HG02678 (cell line): ENCODE results near the gene VKORC1.

Experiments
- ATAC-seq: cut with Tn5 transposase; IDR thresholded peaks from one replicate; pipeline ENCODE4 v1.9.1; 2021; ENCODE audit warnings: mild to moderate bottlenecking, moderate library complexity; ENCODE audit not compliant: unreplicated experiment

The VKORC1 gene

DNA sequence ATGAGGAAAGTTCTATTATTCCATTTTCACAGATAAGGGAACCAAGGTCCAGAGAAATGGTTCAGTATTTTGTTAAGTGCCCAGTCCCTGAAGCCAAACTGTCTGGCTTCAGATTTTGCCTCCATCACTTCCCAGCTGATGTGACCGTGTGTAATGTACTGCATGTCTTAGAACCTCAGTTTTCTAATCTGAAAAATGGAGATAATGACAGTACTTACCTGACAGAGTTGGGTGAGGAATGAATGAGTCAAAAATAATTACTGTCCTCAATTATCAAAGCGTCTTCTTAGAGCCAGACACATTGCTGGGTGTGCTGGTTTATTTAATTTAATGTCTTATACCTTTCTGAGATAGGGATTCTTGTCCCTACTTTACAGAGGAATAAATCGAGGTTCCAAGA lies 27.3 kb downstream of the VKORC1 start:
- no peak for ATAC-seq

DNA sequence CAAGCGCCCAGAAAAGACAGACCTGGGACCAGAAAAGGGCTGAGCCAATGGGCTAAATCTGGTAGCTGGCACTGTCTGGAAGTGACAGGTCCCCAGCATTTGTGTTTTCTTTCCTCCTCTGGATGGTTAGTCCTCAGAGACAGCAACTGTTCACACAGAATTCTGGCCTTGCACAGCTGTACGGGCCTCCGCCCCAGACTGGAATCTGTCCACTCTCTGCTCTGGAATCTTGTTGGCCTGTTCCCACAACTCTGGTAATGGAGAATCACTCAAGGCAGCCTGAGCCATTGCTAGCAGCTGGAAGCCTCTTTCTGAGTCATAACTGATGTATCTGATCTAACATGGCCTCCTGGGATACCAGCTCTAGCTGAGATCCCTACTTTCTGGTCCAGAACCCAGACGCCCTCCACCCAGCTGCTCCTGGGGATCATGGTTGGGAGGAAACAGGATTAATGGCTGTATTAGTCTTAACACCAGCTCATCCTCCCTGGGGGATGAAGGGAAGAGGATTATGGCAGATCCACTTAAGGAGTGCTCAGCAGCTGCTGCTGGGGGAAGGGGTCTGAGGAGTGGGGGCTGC lies 29.6 kb downstream of the VKORC1 start:
- no peak for ATAC-seq

DNA sequence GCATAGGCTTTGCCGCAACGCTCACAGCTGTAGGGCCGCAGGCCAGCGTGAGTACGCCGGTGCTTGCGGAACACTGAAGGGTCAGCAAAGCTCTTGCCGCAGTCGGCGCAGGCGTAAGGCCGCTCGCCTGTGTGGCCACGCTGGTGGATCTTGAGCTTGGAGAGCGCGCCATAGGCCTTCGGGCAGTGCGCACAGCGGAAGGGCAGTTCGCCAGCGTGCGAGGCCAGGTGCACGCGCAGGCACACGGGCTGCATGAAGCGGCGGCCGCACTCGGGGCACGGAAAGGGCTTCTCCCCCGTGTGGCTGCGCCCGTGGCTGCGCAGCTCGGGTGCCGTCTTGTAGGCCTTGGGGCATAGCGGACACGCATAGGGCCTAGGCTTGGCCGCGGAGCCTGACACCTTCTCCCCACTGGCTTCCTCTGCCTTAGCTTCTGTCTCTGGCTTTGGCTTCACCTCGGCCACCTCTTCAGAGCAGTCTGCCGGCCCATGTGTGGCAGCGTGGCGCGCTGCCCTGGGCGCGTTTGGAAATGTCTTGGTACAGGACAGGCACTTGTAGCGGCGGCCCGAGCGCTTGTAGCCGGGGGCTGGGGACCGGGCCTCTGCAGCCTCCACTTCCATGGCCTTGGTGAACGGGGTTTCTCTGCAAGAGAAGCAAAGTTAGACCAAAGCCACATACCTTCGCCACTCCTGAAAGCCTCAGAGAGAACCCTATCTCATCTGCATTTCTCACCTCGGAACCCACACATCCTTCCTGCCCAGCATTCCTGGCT lies 30.6 kb downstream of the VKORC1 start:
- no peak for ATAC-seq

DNA sequence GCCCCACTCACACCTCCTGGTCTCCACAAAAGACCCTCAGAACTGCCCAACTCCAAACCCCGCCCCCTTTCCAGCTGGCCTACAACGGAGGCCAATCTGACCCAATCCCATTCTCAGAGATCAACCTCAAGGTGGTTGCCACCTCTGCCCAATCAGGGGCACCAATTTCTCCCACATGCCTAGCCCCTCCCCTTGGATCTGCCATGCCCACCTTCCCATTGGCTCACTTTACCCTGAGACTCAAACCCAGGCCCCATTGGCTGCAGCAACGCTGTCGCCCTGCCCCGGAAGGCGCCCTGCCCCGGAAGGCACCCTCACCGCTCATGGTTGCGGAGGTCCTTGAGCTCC lies 31.1 kb downstream of the VKORC1 start:
- no peak for ATAC-seq

DNA sequence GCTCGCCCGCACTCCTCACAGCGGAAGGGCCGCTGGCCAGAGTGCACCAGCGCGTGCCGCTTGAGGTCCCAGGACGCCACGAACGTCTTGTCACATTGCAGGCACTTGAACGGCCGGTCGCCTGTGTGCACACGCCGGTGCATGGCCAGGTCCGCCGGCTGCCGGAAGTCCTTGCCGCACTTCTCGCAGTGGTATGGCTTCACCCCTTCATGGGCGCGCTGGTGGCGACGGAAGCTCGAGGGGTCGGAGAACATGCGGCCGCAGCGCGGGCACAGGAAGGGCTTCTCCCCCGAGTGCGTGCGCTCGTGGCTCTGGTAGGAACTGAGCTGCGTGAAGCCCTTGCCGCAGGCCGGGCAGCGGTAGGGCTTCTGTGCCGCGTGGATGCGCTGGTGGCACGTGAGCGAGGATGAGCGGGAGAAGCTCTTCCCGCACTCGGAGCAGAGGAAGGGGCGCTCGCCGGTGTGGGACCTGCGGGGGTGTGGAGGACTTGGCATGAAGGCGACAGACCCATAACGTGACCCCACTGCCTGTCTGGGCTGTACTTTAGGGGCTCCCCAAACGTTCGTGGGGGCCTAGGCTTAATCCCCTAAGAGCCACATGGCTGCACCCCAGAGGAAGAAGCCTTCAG lies 32.7 kb downstream of the VKORC1 start:
- ATAC-seq = no peak

DNA sequence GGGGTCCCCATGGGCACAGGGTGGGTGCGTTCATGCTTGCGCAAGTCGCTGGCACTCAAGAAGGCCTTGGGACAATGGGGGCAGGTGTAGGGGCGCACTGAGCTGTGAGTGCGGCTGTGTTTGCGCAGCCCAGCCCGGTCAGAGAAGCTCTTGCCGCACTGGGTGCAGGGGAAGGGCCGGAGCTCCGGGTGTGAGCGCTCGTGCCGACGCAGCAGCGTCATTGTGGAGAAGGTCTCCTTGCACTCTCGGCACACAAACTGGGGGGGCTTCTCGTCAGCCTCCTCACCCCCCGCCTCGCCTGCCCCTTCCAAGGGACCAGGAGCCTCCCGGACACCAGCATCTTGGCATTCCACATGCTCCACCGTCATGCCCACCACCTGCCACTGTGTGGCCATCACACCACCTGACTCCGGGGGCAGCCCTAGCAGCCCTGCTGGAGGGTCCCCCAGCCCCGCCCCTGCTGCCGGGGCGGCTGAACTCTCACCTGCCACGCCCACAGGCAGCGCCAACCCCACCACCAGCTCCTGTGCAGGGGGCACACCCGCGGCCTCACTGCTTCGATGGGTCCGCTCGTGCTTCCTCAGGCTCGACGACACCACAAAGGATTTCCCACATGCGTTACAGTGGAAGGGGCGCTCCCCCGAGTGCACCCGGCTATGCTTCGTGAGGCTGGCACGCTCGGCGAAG lies 33.3 kb downstream of the VKORC1 start:
- ATAC-seq = no peak

DNA sequence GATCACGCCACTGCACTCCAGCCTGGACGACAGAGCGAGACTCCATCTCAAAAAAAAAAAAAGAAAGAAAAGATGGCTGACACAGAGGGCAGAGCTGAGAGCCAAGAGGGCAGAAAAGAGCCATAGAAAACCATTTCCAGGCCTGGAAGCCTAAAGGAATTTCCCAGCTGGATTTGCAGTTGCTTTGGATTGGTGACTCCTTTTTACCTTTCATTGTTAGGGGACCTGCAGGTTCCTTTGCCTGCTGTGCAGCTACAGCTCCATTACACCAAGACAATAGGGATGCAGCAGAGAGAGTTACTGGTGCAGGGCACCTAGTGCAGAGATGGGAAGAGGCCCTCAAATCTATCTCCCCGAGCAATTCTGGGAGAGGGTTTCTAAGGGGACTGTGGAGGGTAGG lies 39.0 kb downstream of the VKORC1 start:
- no peak for ATAC-seq

DNA sequence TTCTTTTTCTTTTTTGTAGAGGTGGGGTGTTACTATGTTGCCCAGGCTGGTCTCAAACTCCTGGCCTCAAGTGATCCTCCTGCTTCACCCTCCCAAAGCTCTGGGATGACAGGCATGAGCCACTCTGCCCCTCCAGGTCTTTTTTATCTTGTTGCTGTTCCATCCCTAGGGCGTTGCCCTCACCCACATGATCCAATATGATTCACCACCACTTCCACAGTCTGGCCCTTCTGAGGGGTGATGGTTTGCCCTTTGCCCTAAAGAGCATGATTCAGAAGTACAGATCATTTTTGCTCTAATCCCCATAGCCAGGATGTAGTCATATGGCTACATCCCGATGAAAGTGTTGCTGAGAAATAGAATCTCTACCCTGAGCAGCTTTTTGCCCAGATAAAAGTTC lies 42.5 kb downstream of the VKORC1 start:
- ATAC-seq = no peak

DNA sequence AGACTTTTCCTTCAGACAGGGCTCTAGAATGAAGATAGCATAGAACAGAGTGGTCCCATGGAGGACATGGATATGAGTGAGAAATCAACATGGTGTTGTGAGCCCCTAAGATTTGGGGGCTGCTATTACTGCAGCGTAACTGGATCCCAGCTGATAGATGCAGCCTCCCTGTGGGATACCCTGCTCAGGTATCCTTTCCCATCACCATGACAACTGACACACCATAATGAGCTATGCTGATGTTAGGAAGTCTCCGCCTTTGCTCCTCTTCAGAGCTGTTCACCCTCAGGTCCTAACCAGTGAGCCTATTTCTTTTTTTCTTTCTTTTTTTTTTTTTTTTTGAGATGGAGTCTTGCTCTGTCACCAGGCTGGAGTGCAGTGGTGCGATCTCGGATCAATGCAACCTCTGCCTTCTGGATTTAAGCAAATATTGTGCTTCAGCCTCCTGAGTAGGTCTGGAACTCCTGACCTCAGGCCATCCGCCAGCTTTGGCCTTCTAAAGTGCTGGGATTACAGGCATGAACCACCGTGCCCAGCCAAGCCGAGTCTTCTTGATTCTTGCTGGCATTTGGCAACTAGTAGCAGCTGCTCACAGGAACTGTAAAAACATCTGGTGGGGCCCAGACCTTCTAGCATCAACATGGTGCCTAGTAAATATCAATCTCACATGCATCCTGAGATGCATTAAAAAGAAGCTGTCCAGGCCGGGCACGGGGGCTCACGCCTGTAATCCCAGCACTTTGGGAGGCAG lies 44.1 kb downstream of the VKORC1 start:
- ATAC-seq = no peak

DNA sequence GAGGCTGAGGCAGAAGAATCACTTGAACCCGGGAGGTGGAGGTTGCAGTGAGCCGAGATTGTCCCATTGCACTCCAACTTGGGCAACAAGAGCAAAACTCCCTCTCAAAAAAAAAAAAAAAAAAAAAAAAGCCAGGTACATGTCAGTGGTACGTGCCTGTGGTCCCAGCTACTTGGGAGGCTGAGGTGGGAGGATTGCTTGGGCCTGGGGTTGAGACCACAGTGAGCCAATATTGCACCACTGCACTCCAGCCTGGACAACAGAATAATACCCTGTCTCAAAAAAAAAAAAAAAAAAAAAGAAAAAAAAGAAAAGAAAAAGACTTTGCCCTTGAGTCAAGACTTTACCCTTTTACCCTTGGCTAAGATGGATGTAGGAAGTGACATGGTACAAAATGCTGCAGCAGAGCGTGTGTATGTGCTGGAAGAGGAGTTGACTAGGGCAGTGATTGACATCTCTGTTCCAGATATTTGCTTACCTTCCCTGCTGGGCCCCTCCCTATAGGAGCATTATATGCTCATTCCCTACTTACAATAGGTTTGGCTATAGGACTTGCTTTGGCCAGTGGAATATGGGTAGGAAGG lies 50.6 kb downstream of the VKORC1 start:
- ATAC-seq = no peak

DNA sequence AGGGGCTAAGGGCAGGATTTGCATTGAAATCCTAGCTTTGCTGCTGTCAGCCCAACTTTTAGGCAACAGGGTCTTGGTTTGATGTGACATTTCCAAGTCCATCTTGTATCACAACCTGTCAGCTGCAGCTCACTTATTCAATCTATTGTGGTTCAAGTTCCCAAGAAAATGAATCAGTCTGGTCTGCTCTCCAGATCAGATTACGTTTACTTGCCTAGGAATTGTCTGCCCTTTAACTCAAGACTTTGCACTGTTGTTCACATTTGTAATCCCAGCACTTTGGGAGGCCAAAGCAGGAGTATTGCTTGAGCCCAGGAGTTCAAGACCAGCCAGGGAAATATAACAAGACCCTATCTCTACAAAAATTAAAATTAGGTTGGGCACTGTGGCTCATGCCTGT lies 51.2 kb downstream of the VKORC1 start:
- ATAC-seq = no peak

DNA sequence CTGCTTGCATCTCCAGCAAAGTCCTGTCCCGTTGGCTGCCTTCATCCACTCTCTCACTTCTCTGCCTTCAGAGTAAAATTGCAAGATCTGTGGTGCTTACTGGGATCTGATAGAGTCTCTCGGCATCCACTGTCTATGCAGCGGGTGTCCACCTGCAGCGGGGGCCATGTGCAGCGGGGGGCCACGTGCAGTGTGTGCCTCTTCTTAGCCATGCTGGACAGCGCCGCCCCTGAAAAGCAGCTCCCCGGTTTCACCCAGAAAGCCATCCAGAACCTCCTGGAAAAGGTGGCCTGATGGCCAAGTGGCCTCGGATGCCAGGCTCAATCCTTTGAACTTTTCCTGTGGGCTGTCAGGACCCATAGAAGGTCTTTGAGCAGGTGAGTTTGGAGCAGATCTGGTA lies 51.7 kb downstream of the VKORC1 start:
- ATAC-seq = no peak
